T-helper 1 cell treated with Interleukin-12 subunit alpha and Interleukin-12 subunit beta and Interleukin-4 antibody, amounts not matched to agents 30 μg/mL and 1 μg/mL, for 36 hours (primary cell): ENCODE results near the gene MRS2.

ENCODE experiments used
- H3K27ac Mint-ChIP-seq: one replicate; pipeline ENCODE4 v1.8.0; 2021; ENCODE audit warnings: mild to moderate bottlenecking, mixed read lengths
- H3K27me3 Mint-ChIP-seq: one replicate; pipeline ENCODE4 v1.8.0; 2021; ENCODE audit warnings: low read depth, mixed read lengths
- H3K36me3 Mint-ChIP-seq: one replicate; pipeline ENCODE4 v1.8.0; 2021; ENCODE audit warnings: low read depth, mixed read lengths
- H3K4me1 Mint-ChIP-seq: one replicate; pipeline ENCODE4 v1.8.0; 2021; ENCODE audit warnings: low read depth, mixed read lengths
- H3K4me3 Mint-ChIP-seq: one replicate; pipeline ENCODE4 v1.8.0; 2021; ENCODE audit warnings: mild to moderate bottlenecking, moderate library complexity, mixed read lengths
- H3K9me3 Mint-ChIP-seq: one replicate; pipeline ENCODE4 v1.8.0; 2021; ENCODE audit warnings: mixed read lengths

Gene MRS2

GRCh38 chr6:24458134-24458533, 55.4 kb downstream of the MRS2 start:
- no peak overlapping the region for H3K4me3 Mint-ChIP-seq
- no peak overlapping the region for H3K27ac Mint-ChIP-seq
- no peaks in the 10 kb centered on the region for H3K27me3 Mint-ChIP-seq
- H3K4me1 Mint-ChIP-seq: no peaks in the 10 kb centered on the region
- no peaks in the 10 kb centered on the region for H3K36me3 Mint-ChIP-seq
- no peaks in the 10 kb centered on the region for H3K9me3 Mint-ChIP-seq

GRCh38 chr6:24458941-24459340, 56.2 kb downstream of the MRS2 start:
- H3K27ac Mint-ChIP-seq: no peak overlapping the region
- no peaks in the 10 kb centered on the region for H3K27me3 Mint-ChIP-seq
- H3K4me3 Mint-ChIP-seq: no peak overlapping the region
- H3K4me1 Mint-ChIP-seq: no peaks in the 10 kb centered on the region
- no peaks in the 10 kb centered on the region for H3K9me3 Mint-ChIP-seq
- no peaks in the 10 kb centered on the region for H3K36me3 Mint-ChIP-seq

GRCh38 chr6:24460966-24461365, 58.2 kb downstream of the MRS2 start:
- Mint-ChIP-seq H3K9me3 (no peaks in the 10 kb centered on the region), H3K27ac (no peak overlapping the region), H3K27me3 (no peaks in the 10 kb centered on the region), H3K36me3 (no peaks in the 10 kb centered on the region), H3K4me1 (no peaks in the 10 kb centered on the region), H3K4me3 (no peak overlapping the region)

GRCh38 chr6:24464253-24465038, 61.7 kb downstream of the MRS2 start:
- H3K27me3 Mint-ChIP-seq: peaks cover 4% of the 10 kb centered on the region
- H3K9me3 Mint-ChIP-seq: no peaks in the 10 kb centered on the region
- H3K27ac Mint-ChIP-seq: no peak overlapping the region
- no peaks in the 10 kb centered on the region for H3K4me1 Mint-ChIP-seq
- H3K36me3 Mint-ChIP-seq: no peaks in the 10 kb centered on the region
- no peak overlapping the region for H3K4me3 Mint-ChIP-seq

GRCh38 chr6:24469811-24470210, 67.1 kb downstream of the MRS2 start:
- Mint-ChIP-seq H3K36me3 (no peaks in the 10 kb centered on the region), H3K9me3 (no peaks in the 10 kb centered on the region), H3K4me3 (no peak overlapping the region), H3K27ac (no peak overlapping the region), H3K4me1 (no peaks in the 10 kb centered on the region), H3K27me3 (peaks cover 4% of the 10 kb centered on the region)

- Mint-ChIP-seq H3K27ac (no peak overlapping the region), H3K9me3 (no peaks in the 10 kb centered on the region), H3K4me3 (no peak overlapping the region), H3K4me1 (no peaks in the 10 kb centered on the region), H3K27me3 (no peaks in the 10 kb centered on the region), H3K36me3 (no peaks in the 10 kb centered on the region)
These were observed 69.4 kb downstream of the MRS2 start for GRCh38 chr6:24472181-24472580.
